ENCODE data around the gene ZNF630. TPM values are rescaled to one million over a fixed set of nuclear protein-coding genes. Genes with fewer than 3 reads are reported as not detected.

The ZNF630 gene
- total and polyA plus RNA-seq, 9 of the 15 experiments (the other 6 are each of a cell fraction or from before 2014, with no cell fraction given): 0.06 to 1.1 (median 0.34) TPM

GRCh38 chrX:48025561-48025960 is 45.9 kb downstream of the ZNF630 start:
- H3K4me2 ChIP-seq (ENCODE audit: insufficient read depth, low read length): no peak overlapping the region
- peak; percentile 79 for TF ChIP-seq REST (IDR thresholded peaks at IDR 0.05; ENCODE audit: borderline replicate concordance)
- TF ChIP-seq REST (CRISPR knock-in tag; IDR thresholded peaks at IDR 0.05; ENCODE audit: low read depth): no peak
- TF ChIP-seq RAD21 (CRISPR knock-in tag; conservative IDR thresholded peaks at IDR 0.05 in 1 of 2, IDR thresholded peaks at IDR 0.05 in 1 of 2): peak; percentile 67 to 82
- peak; percentile 14 for TF ChIP-seq MEIS2 (IDR thresholded peaks at IDR 0.05; ENCODE audit: partially characterized antibody)
- no peak for TF ChIP-seq ZHX1 (conservative IDR thresholded peaks at IDR 0.05; ENCODE audit: low read length)
- peak; percentile 80 for TF ChIP-seq DEAF1 (CRISPR knock-in tag; IDR thresholded peaks at IDR 0.05)
- no peak for TF ChIP-seq NCOA2 (IDR thresholded peaks at IDR 0.05; ENCODE audit: partially characterized antibody in 2 of 2)
- TF ChIP-seq STAG1 (CRISPR knock-in tag; IDR thresholded peaks at IDR 0.05; ENCODE audit: borderline replicate concordance): peak; percentile 28; the same call in 1 of the 2 replicates
- peak; percentile 42; the same call in 1 of the 2 replicates for TF ChIP-seq SMC3 (conservative IDR thresholded peaks at IDR 0.05; ENCODE audit: insufficient read depth, low read depth, low read length)

More at GRCh38 chrX:48025561-48025960, 45.9 kb downstream of the ZNF630 start:
- Histone ChIP-seq H3K4me1 (replicated peaks in 1 of 2; ENCODE audit: control insufficient read depth in 2 of 2, insufficient read depth in 2 of 2, low read length in 2 of 2) (no peaks in the 10 kb centered on the region), H4K20me1 (replicated peaks; ENCODE audit: control insufficient read depth, insufficient read depth, low read length) (no peaks in the 10 kb centered on the region), H3K9me3 (replicated peaks; ENCODE audit: control insufficient read depth, insufficient read depth, low read depth, low read length) (no peaks in the 10 kb centered on the region), H3K4me3 (no peak overlapping the region), H2AFZ (ENCODE audit: low read depth, low read length) (0 out of 2 replicates have a peak overlapping the region, but pooled peaks have one; percentile 32), H3K27ac (ENCODE audit: extremely low read depth, low read depth, low read length) (no peak overlapping the region), H3K9me1 (ENCODE audit: control insufficient read depth, insufficient read depth, low read length) (no peaks in the 10 kb centered on the region), H3K9ac (ENCODE audit: insufficient read depth in 1 of 2, low read depth in 2 of 2, low read length in 2 of 2) (no peak overlapping the region), H3K79me2 (ENCODE audit: control insufficient read depth, insufficient read depth, low read length) (no peaks in the 10 kb centered on the region), H3K27me3 (ENCODE audit: control insufficient read depth in 2 of 2, insufficient read depth in 2 of 2, low read length in 2 of 2) (peaks cover 0 to 5% of the 10 kb centered on the region in 2 experiments; a peak in 1 of 5 replicates), H3K36me3 (ENCODE audit: control insufficient read depth, insufficient read depth, low read length) (no peaks in the 10 kb centered on the region)
- DNase-seq (ENCODE audit: extremely low read depth in 1 of 4, low spot score in 3 of 4): peak; percentile 32 to 75 (median 42)
- ATAC-seq: peak; percentile 87
- ChIA-PET POLR2A (no interaction called here), CTCF (ENCODE audit: low intra/inter-chr PET ratio) (interaction anchor here (0.6 to 3.0 kb wide), 9 partner anchors 170 to 832 kb away, joined by 3 to 23 read pairs (median 5); partner anchors contain the start of genes UBA1 and ZNF81)
- FAIRE-seq: peak; percentile 93
- in situ Hi-C loops (cut with MboI): loop anchor here (10.0 to 25.0 kb wide), 2 partner anchors 201 to 513 kb away; no protein-coding TSS in a partner anchor
- intact Hi-C loops (cut with micrococcal nuclease): loop anchor here (2.0 to 5.0 kb wide), 3 partner anchors 67 to 833 kb away; partner anchors contain the start of genes ARAF and UBA1
- WGBS (ENCODE audit: insufficient coverage, low coverage, missing lambda C conversion rate): 2% methylated on average over 7 of the region's 7 CpGs
- BruUV-seq (replicated peaks): no TSS peak

All from K562 (cell line).